ENCODE measurements around the gene BAZ2A. TPM values are rescaled to one million over a fixed set of nuclear protein-coding genes. Genes with fewer than 3 reads are reported as not detected.

The BAZ2A gene
- total RNA-seq, 1 experiment from 2014 or later, result 115 TPM

GRCh38 chr12:56604355-56604754 is 25.8 kb downstream of the BAZ2A start:
- Histone ChIP-seq H2AFZ (no peak overlapping the region), H3K36me3 (ENCODE audit: low read depth) (peaks cover 22% of the 10 kb centered on the region), H3K9me2 (ENCODE audit: insufficient read depth) (no peaks in the 10 kb centered on the region), H3K27ac (no peak overlapping the region), H4K20me1 (ENCODE audit: insufficient read depth) (no peaks in the 10 kb centered on the region), H3K79me2 (ENCODE audit: low read depth) (no peaks in the 10 kb centered on the region), H3K27me3 (ENCODE audit: insufficient read depth, low read depth) (no peaks in the 10 kb centered on the region), H3F3A (ENCODE audit: insufficient read depth, low read depth) (peaks cover 6% of the 10 kb centered on the region; the same call in 1 of the 2 replicates), H3K4me2 (no peak overlapping the region), H3K4me1 (replicated peaks; ENCODE audit: insufficient read depth) (no peaks in the 10 kb centered on the region), H3K9me3 (ENCODE audit: insufficient read depth, low read depth) (no peaks in the 10 kb centered on the region), H3K4me3 (no peak overlapping the region)
- BruUV-seq (replicated peaks), result no TSS peak
- intact Hi-C loops (cut with micrococcal nuclease; ENCODE audit: unreplicated experiment), result no loop called here
- DNase-seq, result no peak
- CTCF ChIA-PET, result interaction anchor here (0.5 kb wide), 1 partner anchor 401 kb away, joined by 4 read pairs; no protein-coding TSS in a partner anchor
- POLR2A ChIA-PET (ENCODE audit: unreplicated experiment), result no interaction called here
- no peak for TF ChIP-seq EZH2 (IDR thresholded peaks at IDR 0.05; ENCODE audit: low read depth)
- TF ChIP-seq CTCF (conservative IDR thresholded peaks at IDR 0.05), result no peak

GRCh38 chr12:56602239-56602638 is 27.9 kb downstream of the BAZ2A start:
- Histone ChIP-seq H3K36me3 (ENCODE audit: low read depth) (peaks cover 18% of the 10 kb centered on the region), H3K79me2 (ENCODE audit: low read depth) (no peaks in the 10 kb centered on the region), H4K20me1 (ENCODE audit: insufficient read depth) (no peaks in the 10 kb centered on the region), H3K9me3 (ENCODE audit: insufficient read depth, low read depth) (no peaks in the 10 kb centered on the region), H3K27ac (no peak overlapping the region), H3F3A (ENCODE audit: insufficient read depth, low read depth) (peaks cover 9% of the 10 kb centered on the region; the same call in 1 of the 2 replicates), H3K4me1 (replicated peaks; ENCODE audit: insufficient read depth) (no peaks in the 10 kb centered on the region), H3K4me2 (no peak overlapping the region), H3K9me2 (ENCODE audit: insufficient read depth) (no peaks in the 10 kb centered on the region), H2AFZ (no peak overlapping the region), H3K27me3 (ENCODE audit: insufficient read depth, low read depth) (no peaks in the 10 kb centered on the region), H3K4me3 (no peak overlapping the region)
- ChIA-PET CTCF (interaction anchor here (0.6 to 1.8 kb wide), 2 partner anchors 33 to 34 kb away, joined by 3 to 6 read pairs; no protein-coding TSS in a partner anchor), POLR2A (ENCODE audit: unreplicated experiment) (no interaction called here)
- intact Hi-C loops (cut with micrococcal nuclease; ENCODE audit: unreplicated experiment), result no loop called here
- no peak for DNase-seq
- no TSS peak for BruUV-seq (replicated peaks)
- TF ChIP-seq CTCF (conservative IDR thresholded peaks at IDR 0.05) (no peak), EZH2 (IDR thresholded peaks at IDR 0.05; ENCODE audit: low read depth) (no peak)

GRCh38 chr12:56601503-56601902 is 28.6 kb downstream of the BAZ2A start:
- Histone ChIP-seq H3K27ac (no peak overlapping the region), H3K9me2 (ENCODE audit: insufficient read depth) (no peaks in the 10 kb centered on the region), H3F3A (ENCODE audit: insufficient read depth, low read depth) (peaks cover 16% of the 10 kb centered on the region; the same call in 1 of the 2 replicates), H3K4me2 (no peak overlapping the region), H3K36me3 (ENCODE audit: low read depth) (peaks cover 18% of the 10 kb centered on the region; the same call in 1 of the 2 replicates), H3K27me3 (ENCODE audit: insufficient read depth, low read depth) (no peaks in the 10 kb centered on the region), H3K9me3 (ENCODE audit: insufficient read depth, low read depth) (no peaks in the 10 kb centered on the region), H4K20me1 (ENCODE audit: insufficient read depth) (no peaks in the 10 kb centered on the region), H3K79me2 (ENCODE audit: low read depth) (no peaks in the 10 kb centered on the region), H3K4me3 (no peak overlapping the region), H3K4me1 (replicated peaks; ENCODE audit: insufficient read depth) (no peaks in the 10 kb centered on the region), H2AFZ (no peak overlapping the region)
- no TSS peak for BruUV-seq (replicated peaks)
- CTCF ChIA-PET, result interaction anchor here (0.6 to 1.8 kb wide), 2 partner anchors 35 to 87 kb away, joined by 3 to 6 read pairs; partner anchors contain the start of gene PTGES3
- DNase-seq, result no peak
- POLR2A ChIA-PET (ENCODE audit: unreplicated experiment), result no interaction called here
- no peak for TF ChIP-seq EZH2 (IDR thresholded peaks at IDR 0.05; ENCODE audit: low read depth)
- 0 out of 2 replicates have a peak, but pooled peaks have one; percentile 26 for TF ChIP-seq CTCF (conservative IDR thresholded peaks at IDR 0.05)
- intact Hi-C loops (cut with micrococcal nuclease; ENCODE audit: unreplicated experiment), result no loop called here
